Esophagus squamous epithelium (tissue), 5 donors: ENCODE data around the gene SPINDOC. TPM values are rescaled to one million over a fixed set of nuclear protein-coding genes. Genes with fewer than 3 reads are reported as not detected.
"Not testable (repeated sequence)": the region's sequence is repeated elsewhere in the genome, so short reads cannot be mapped to it uniquely, and the experiment has no call there.

Experiments used
- DNase-seq: peaks from one replicate; lab custom pipeline; 2025; lab: John Stamatoyannopoulos, UW
- H3K27ac ChIP-seq, 4 donors: fragments of 200-600 bp; sonication (generic); one replicate each; pipeline ENCODE4 v1.5.1; 2016 to 2019; ENCODE audit warnings: mild to moderate bottlenecking in 1 of 4
- H3K27me3 ChIP-seq, 4 donors: fragments of 200-600 bp; sonication (generic); 1 replicate in 3 of 4; 2 replicates in 1 of 4; pipeline versions ENCODE4 v1.5.1 to v1.6.0; 2017 to 2021; ENCODE audit warnings: antibody characterized with exemption in 1 of 4
- H3K36me3 ChIP-seq, 3 donors: fragments of 200-600 bp; sonication (generic); one replicate each; pipeline ENCODE4 v1.5.1; 2016 to 2019
- H3K4me1 ChIP-seq, 3 donors: fragments of 200-600 bp; sonication (generic); one replicate each; pipeline ENCODE4 v1.5.1; 2017 to 2019
- H3K4me3 ChIP-seq, 4 donors: fragments of 200-600 bp; sonication (generic); 1 replicate in 3 of 4; 2 replicates in 1 of 4; pipeline ENCODE4 v1.5.1; 2016 to 2019; ENCODE audit warnings: mild to moderate bottlenecking in 2 of 4, moderate library complexity in 1 of 4
- H3K9me3 ChIP-seq, 3 donors: fragments of 200-600 bp; sonication (generic); one replicate each; pipeline ENCODE4 v1.5.1; 2016 to 2019
- CTCF ChIP-seq, 6 experiments: fragments of 450-650 bp in 4 of 6; fragments of 200-600 bp in 2 of 6; sonication (generic) in 2 of 6; IDR thresholded peaks; one replicate each; pipeline ENCODE4 v1.5.1; 2016 to 2019; ENCODE audit warnings: antibody characterized with exemption in 6 of 6, mild to moderate bottlenecking in 4 of 6, moderate library complexity in 4 of 6
- POLR2A ChIP-seq, 4 donors: fragments of 450-650 bp; IDR thresholded peaks; one replicate each; pipeline ENCODE4 v1.6.1; 2017; ENCODE audit warnings: antibody characterized with exemption in 4 of 4, mild to moderate bottlenecking in 4 of 4, moderate library complexity in 3 of 4
- WGBS, 2 donors: methylation state at CpG; one replicate each; pipeline ENCODE4 v1.1.5; 2018; 5-methylcytosine and 5-hydroxymethylcytosine counted together
- intact Hi-C: fragments of 100-400 bp; cut with DNase I; formaldehyde crosslinking; loops from one replicate; pipeline ENCODE4 v1.15.0; 2022
- total RNA-seq, 4 donors: library from RNA; depleted of rRNA; stranded (reverse); fragments of >200 nt; gene quantifications; one replicate each; pipeline ENCODE4 v1.1.0, GENCODE V29; 2016
- donor health status: DM: yes; HTN: yes; CAD: no.

SPINDOC gene
- total RNA-seq, 4 donors from 2014 or later, result 3.4 to 8.8 (median 6.1) TPM

- Histone ChIP-seq H3K4me3 (no peak overlapping the region), H3K27ac (peak overlapping the region; percentile 77 to 89 (median 84)), H3K4me1 (peaks cover 7 to 48% (median 14%) of the 10 kb centered on the region in 3 donors), H3K27me3 (no peaks in the 10 kb centered on the region), H3K9me3 (no peaks in the 10 kb centered on the region), H3K36me3 (no peaks in the 10 kb centered on the region)
- 35 to 38% methylated on average over 6 of the region's 6 CpGs for WGBS, 2 donors
- intact Hi-C loops, result no loop called here
- DNase-seq, result no peak
- TF ChIP-seq POLR2A (IDR thresholded peaks at IDR 0.05) (no peak), CTCF (IDR thresholded peaks at IDR 0.05) (no peak)
Observed at GRCh38 chr11:63804259-63804658, 9.0 kb upstream of the SPINDOC start.

- no peak for DNase-seq
- Histone ChIP-seq H3K36me3 (no peaks in the 10 kb centered on the region), H3K4me3 (no peak overlapping the region), H3K9me3 (no peaks in the 10 kb centered on the region), H3K27ac (peak overlapping the region in 3 of 4 donors; percentile 21 to 88 (median 39)), H3K4me1 (peaks cover 7 to 48% (median 14%) of the 10 kb centered on the region in 3 donors), H3K27me3 (no peaks in the 10 kb centered on the region)
- whole genome bisulfite sequencing, 2 donors, result 73 to 80% methylated on average over 9 of the region's 9 CpGs
- intact Hi-C loops, result no loop called here
- no peak for TF ChIP-seq CTCF (IDR thresholded peaks at IDR 0.05)
- TF ChIP-seq POLR2A (IDR thresholded peaks at IDR 0.05), result no peak
Observed at GRCh38 chr11:63805844-63806415, 7.3 kb upstream of the SPINDOC start.

GRCh38 chr11:63810383-63810782 lies 2.9 kb upstream of the SPINDOC start:
- DNase-seq, H3K9me3 ChIP-seq, H3K27ac ChIP-seq, H3K27me3 ChIP-seq, H3K36me3 ChIP-seq, H3K4me3 ChIP-seq: not testable (repeated sequence)
- intact Hi-C loops, result loop anchor here (10.0 kb wide), 1 partner anchor 46 kb away; the partner anchor contains the start of gene ZFTA
- 73 to 78% methylated on average over 10 to 11 of the region's 11 CpGs for WGBS, 2 donors
- peaks cover 6 to 37% (median 19%) of the 10 kb centered on the region in 3 donors for H3K4me1 ChIP-seq

GRCh38 chr11:63811522-63811921 lies 1.7 kb upstream of the SPINDOC start:
- intact Hi-C loops, result loop anchor here (10.0 kb wide), 1 partner anchor 47 kb away; the partner anchor contains the start of gene ZFTA
- WGBS, 2 donors, result 81 to 86% methylated on average over 3 of the region's 3 CpGs
- TF ChIP-seq POLR2A (IDR thresholded peaks at IDR 0.05) (no peak), CTCF (IDR thresholded peaks at IDR 0.05) (no peak)
- Histone ChIP-seq H3K36me3 (peaks cover 0 to 5% (median 2%) of the 10 kb centered on the region in 3 donors), H3K4me3 (no peak overlapping the region), H3K27me3 (no peaks in the 10 kb centered on the region), H3K9me3 (no peaks in the 10 kb centered on the region), H3K27ac (no peak overlapping the region), H3K4me1 (peaks cover 6 to 35% (median 19%) of the 10 kb centered on the region in 3 donors)
- DNase-seq, result no peak

GRCh38 chr11:63813563-63814382 lies 517 bp downstream of the SPINDOC start:
- TF ChIP-seq POLR2A (IDR thresholded peaks at IDR 0.05), result no peak
- no peak for TF ChIP-seq CTCF (IDR thresholded peaks at IDR 0.05)
- H3K27me3 ChIP-seq, result no peaks in the 10 kb centered on the region
- peak overlapping the region; percentile 81 to 88 (median 86) for H3K27ac ChIP-seq
- intact Hi-C loops, result loop anchor here (10.0 kb wide), 1 partner anchor 49 kb away; the partner anchor contains the start of gene ZFTA
- H3K4me3 ChIP-seq, result peak overlapping the region; percentile 60 to 97 (median 83)
- peaks cover 6 to 35% (median 19%) of the 10 kb centered on the region in 3 donors for H3K4me1 ChIP-seq
- no peaks in the 10 kb centered on the region for H3K9me3 ChIP-seq
- WGBS, 2 donors, result 0 to 7% methylated on average over 5 to 9 of the region's 74 CpGs
- DNase-seq, result no peak
- H3K36me3 ChIP-seq, result peaks cover 13 to 27% (median 13%) of the 10 kb centered on the region in 3 donors
